Spleen (tissue), 7 donors: ENCODE data around the gene KLF7.

Experiments used
- CTCF ChIP-seq, 11 experiments: fragments of 200-600 bp in 7 of 11; fragments of 450-650 bp in 4 of 11; sonication (generic) in 4 of 11; IDR thresholded peaks in 8 of 11; conservative IDR thresholded peaks in 3 of 11; 1 replicate in 7 of 11; 2 replicates in 4 of 11; pipeline versions ENCODE4 v1.4.0 to v1.8.0; 2016 to 2021; ENCODE audit warnings: antibody characterized with exemption in 11 of 11, inconsistent platforms in 4 of 11, mild to moderate bottlenecking in 1 of 11
- POLR2A ChIP-seq, 3 donors: fragments of 450-650 bp; IDR thresholded peaks; one replicate each; pipeline ENCODE4 v1.5.1; 2017; ENCODE audit warnings: antibody characterized with exemption in 3 of 3, mild to moderate bottlenecking in 1 of 3
- POLR2AphosphoS5 ChIP-seq, 3 donors: sonication (generic); formaldehyde crosslinking; IDR thresholded peaks; one replicate each; pipeline ENCODE4 v1.5.1; 2017; ENCODE audit warnings: antibody characterized with exemption in 3 of 3
- donor health status: DM: no; HTN: no; CAD: no; lungs with moderate emphysema.
- donor health status: DM: no; HTN: no; CAD: no.
- donor health status: DM: no; HTN: no; CAD: no.

DNA sequence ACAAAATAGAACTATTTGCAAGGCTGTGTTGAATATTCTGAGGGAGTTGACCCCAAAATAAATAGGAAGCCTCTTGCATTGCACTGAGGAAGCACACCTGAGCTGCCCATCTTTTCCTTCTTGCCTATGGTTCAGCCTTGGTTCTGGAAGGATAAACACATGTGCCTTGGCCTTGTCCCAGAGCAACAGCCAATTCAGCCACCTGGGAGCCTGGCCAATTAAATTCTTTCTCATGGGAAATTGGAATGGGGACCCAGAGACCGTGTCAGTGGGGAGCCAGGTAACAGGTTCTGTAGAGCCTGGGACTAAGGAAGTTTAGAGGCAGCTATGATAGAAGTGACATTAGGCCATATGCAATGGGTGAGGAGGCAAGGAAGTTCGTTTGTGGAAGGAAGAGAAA, 99.6 kb downstream of the KLF7 start:
- no peak for TF ChIP-seq CTCF (IDR thresholded peaks at IDR 0.05 in 8 of 11, conservative IDR thresholded peaks at IDR 0.05 in 3 of 11)
- TF ChIP-seq POLR2A (IDR thresholded peaks at IDR 0.05): no peak
- no peak for TF ChIP-seq POLR2AphosphoS5 (IDR thresholded peaks at IDR 0.05)
